ENCODE data around the gene ALDH3B2.
"Not testable (repeated sequence)": the region's sequence is repeated elsewhere in the genome, so short reads cannot be mapped to it uniquely, and the experiment has no call there.

ALDH3B2 gene

DNA sequence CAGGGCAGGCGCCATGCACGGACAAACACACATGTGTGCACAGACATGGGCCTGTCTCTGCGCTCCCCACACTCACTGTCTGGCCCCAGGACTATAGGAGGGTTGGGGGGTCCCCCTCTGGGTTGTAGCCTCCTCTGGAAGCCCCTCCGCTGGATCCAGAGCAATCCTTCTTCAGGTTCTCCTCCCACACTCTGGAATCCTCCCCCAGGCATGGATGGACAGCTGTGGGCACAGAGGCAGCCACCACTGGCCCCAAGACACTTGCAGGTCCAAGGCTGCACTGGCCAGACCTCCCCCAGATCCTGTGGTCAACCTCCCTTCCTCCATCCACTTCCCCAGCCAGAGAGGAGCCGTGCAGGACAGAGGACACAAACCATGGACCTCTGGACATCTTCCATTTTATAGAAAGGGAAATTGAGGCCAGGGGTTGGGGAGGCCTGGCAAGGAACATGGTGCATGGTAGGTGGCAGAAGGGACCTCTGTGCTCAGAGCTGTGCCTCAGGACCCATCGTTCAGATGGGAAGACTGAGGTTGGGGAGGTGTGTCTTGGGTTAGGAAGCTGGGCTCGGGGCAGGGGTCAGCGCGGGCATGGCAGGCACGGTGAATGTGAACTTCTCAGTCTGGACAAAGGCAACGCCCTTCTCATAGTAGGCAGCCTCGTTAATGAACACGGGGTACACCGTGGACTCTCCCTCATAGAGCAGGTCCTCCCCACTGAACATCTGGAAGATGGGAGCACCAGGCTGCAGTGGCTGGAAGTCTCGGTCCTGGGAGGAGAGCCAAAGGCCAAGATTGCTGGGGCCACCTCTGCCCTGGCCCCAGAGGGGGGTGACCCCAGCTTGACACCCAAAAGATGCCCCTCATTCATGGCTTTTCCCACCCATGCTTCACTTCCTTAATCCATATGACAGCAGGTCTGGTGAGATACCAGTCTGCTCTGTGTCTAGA lies 32.0 kb downstream of the ALDH3B2 start:
- no peak for DNase-seq (ENCODE audit: low spot score)

- no peak for DNase-seq (ENCODE audit: low spot score)
Measured at GRCh38 chr11:67641338-67642172, 32.9 kb downstream of the ALDH3B2 start.

- no peak for DNase-seq (ENCODE audit: low spot score)
Measured at GRCh38 chr11:67640758-67641337, 33.6 kb downstream of the ALDH3B2 start.

DNA sequence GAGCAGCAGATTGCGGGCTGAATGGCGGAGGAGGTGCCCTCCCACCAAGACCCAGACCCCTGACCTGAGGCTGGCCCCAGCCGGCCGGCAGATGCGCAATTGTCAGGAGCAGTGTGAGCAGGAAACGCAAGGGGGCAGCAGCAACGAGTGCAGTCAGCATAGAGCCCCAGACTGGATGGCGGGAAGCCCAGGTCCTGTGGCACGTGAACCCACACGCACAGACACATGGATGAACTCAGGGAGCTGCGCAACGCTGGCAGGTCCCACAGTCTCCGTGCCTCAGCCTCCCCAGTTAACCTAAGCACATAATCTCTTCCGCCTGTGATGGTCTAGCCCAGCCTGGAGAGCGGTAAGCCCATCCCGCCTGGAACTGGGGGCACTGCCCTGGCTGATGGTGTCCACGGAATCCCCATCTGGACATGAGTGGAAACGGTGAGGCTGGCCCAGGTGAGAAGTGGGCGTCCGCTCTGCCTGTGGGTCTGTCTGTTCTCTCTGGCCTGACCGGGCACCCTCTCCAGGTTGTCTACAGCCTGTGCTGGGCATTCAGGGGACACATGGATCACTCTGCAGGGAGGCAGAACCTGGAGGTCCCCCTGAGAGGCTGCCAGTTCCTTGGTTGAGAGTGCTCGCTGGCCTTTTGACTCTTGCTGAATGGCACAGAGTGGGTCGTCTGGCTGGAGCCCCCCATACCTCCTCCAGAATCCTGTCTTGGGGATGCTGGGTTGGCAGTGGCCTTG lies 34.2 kb downstream of the ALDH3B2 start:
- peak; percentile 81 for DNase-seq (ENCODE audit: low spot score)

- DNase-seq (ENCODE audit: low spot score): no peak
Measured at GRCh38 chr11:67639438-67639859, 35.0 kb downstream of the ALDH3B2 start, which contains the start of gene TBX10. Gene TBX10, minus strand, starts transcription at chr11:67639763. Its CDS starts 291 bp downstream, at chr11:67639472.

- no peak for DNase-seq (ENCODE audit: low spot score)
Measured at GRCh38 chr11:67638535-67639437, 35.6 kb downstream of the ALDH3B2 start.

- not testable (repeated sequence) for DNase-seq (ENCODE audit: low spot score)
Measured at GRCh38 chr11:67637441-67637840, 37.0 kb downstream of the ALDH3B2 start.

DNA sequence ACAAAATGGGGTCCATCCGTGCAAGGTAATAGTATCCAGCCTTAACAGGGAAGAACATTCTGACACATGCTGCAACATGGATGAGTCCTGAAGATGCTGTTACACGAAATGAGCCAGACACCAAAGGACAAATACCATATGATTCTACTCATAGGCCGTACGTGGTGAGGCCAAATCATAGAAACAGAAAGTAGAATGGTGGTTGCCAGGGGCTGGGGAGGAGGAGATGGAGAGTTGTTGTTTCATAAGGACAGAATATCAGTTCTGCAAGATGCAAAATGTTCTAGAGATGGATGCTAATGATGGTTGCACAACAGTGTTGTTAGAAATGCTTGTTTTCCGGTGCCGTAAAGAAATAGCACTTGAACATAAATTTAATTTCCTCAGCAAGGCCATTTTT lies 37.5 kb downstream of the ALDH3B2 start:
- no peak for DNase-seq (ENCODE audit: low spot score)

GRCh38 chr11:67635231-67635521 lies 39.2 kb downstream of the ALDH3B2 start:
- no peak for DNase-seq (ENCODE audit: low spot score)

DNA sequence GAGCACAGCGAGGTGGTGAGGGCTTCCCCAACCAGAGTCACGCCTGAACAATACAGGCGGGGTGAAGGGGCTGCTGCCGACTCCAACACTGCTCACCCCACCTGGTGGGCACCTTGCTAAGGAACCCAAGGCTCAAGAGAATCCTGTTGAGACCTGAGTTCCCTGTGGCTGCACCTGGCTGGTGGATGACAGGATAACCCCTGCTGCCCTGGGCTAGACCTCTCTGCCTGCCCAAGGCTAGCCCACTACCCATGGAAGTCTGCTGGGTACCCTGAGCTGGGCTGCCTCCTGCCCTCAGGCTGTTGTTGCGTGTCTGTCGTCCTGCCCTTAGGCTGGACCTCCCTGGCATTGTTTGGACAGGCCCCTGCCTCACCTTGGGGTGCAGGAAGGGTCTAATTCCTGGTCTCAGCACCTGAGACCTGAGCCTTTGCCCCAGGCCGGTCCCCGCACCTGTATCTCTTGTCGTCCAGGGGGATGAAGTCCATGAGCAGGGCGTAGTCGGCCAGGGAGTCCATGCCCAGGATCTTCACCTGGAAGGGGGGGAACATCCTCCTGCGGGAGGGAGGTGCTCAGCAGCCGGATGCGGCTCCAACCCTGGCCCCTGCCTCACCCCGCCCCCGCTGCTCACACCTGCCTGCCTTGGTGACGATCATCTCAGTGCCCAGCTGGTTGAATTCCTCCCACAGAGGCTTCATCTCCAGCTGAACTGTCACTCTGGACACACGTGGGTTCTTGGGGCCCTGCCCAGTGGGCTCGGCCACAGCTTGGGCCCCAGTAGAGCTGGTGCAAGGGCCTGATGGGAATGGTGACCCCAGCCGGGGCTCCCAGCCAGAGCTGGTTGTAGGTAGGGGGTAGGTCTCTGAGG lies 39.8 kb downstream of the ALDH3B2 start:
- no peak for DNase-seq (ENCODE audit: low spot score)

DNA sequence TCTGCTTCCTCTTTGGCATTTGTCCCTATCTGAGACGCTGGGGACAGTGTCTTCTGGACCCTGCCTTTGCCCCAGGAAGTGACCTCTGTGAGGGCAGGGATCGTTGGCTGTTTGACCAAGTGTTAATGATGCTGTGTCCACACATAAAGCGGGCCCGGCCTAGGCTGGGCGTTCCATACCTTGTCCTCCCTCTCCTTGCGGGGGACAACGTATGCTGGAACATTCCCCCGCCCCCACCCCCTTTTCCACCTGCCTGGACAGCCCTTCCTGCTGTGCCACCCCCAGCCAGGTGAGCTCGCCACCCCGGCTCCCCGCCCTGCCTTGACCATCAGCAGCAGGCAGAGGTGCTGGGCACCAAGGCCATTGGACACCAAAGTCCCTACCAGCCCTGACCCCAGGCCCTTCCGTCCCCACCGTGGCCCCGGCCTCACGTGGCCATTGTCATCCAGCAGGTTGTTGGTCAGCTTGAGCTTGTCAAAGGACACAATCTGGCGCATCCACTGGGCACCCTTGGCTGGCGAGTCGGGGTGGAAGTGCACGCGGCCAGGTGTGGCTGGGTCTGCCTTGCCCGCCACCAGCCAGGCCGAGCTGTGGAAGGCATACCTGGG lies 40.6 kb downstream of the ALDH3B2 start:
- DNase-seq (ENCODE audit: low spot score): no peak

DNA sequence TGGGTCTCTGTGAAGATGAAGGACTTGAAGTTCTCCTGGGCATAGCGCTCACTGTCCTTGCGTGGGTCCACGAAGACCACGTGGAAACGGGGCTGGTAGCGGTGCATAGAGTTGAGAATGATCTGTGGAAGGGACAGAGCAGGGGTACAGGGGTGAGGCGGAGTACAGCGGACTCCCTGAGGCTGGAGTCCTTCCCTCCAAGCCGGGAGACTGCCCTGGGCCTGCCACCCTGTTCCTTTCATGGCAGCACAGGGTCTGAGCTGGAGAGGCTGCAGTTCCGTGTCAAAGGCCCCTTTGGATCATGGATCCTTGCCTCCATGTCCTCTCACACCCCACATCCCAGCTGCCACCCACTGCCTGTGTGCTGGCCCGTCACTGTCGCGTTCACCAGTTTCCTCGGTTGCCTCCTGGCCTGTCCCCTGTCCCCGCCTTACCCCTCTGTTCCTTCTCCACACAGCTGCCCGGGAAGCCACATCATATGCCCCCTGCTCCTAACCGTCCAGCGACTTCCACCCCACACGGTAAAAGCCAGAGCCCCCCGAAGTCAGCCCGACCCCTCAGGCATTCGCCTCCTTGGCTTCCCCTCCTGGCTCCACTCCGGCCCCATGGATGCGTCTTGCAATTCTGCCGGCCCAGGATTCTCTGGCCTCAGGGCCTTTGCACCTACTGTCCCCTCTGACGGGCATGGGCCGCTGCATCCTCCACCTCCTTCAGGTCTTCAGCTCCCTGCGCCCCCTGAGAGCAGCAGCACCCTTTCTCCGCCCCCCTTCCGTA lies 41.3 kb downstream of the ALDH3B2 start:
- no peak for DNase-seq (ENCODE audit: low spot score)

DNA sequence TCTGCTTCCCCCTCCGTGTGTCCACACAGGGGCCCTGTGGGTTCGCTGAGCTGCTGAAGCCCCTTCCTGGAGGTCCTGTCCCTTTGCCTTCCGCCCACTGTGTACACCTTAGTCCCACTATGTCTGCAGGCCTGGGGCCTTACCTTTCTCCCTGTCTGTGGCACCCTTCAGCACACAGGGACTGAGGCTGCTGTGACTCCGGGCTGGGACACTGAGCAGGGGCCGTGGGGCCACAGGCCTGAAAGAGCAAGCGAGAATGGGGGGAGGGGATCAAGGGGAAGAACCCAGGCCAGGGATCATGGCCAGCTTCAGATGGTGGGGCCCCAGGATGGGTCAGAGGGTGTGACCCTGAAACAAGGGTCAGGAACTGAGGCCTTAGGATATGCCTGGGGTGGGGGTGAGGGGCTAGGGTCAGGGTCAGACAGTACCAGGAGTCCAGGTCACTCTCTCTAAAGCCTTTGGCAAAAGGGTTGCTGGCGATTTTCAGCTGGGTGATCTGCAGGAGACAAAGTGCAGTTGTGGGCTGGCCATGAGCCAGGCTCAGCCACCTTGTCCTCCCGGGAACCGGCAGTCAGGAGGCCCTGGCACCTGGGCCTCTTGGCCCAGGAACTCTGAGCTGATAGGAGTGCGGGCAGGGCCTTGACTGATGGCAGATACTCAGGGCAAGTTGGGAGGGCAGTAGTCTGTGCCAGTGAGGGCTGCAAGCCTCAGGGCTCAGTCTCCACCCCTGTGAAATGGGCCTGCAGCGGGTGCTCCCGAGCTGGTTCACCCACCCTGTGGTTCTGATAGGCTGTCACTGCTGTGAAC lies 42.0 kb downstream of the ALDH3B2 start:
- no peak for DNase-seq (ENCODE audit: low spot score)

GRCh38 chr11:67631853-67632174 lies 42.6 kb downstream of the ALDH3B2 start:
- DNase-seq (ENCODE audit: low spot score): no peak

DNA sequence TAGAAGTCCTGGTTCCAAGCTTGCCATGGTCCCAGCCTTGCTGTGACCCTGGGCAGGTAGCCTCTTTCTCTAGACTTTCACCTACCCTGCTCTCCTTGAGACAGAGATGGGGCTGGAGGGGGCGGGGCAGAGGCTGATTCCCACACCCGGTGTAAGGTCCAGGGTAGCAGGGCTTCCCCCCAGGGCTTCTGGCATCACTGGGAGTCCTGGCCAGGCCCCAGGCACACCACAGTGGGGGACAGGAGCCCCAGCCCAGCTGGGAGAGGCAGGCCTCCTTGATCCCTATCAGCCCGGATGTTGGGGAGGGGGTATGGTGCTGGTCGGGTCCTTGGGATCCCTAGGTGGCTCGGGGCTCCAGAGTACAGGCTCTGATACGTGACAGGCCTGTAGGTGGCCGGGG lies 43.0 kb downstream of the ALDH3B2 start:
- no peak for DNase-seq (ENCODE audit: low spot score)

- no peak for DNase-seq (ENCODE audit: low spot score)
Measured at GRCh38 chr11:67630943-67631331, 43.5 kb downstream of the ALDH3B2 start.

- peak; percentile 100 for DNase-seq (ENCODE audit: low spot score)
Measured at GRCh38 chr11:67630228-67630942, 44.0 kb downstream of the ALDH3B2 start.

Data from GM03348 (cell line).